CD1c-positive myeloid dendritic cell (primary cell): Measurements from ENCODE around the gene CHID1.

Experiments
- DNase-seq: peaks from one replicate; pipeline ENCODE4 v3.0.0-alpha.2; 2016; ENCODE audit errors: extremely low spot score

Gene CHID1

GRCh38 chr11:865462-866430, 44.9 kb downstream of the CHID1 start:
- no peak for DNase-seq

- DNase-seq = no peak
Measured at GRCh38 chr11:864898-865297, 45.7 kb downstream of the CHID1 start.

GRCh38 chr11:863910-864827, 46.4 kb downstream of the CHID1 start:
- no peak for DNase-seq

GRCh38 chr11:863023-863909, 47.3 kb downstream of the CHID1 start:
- DNase-seq = no peak

GRCh38 chr11:862696-863022, 48.0 kb downstream of the CHID1 start:
- no peak for DNase-seq

GRCh38 chr11:862081-862661, 48.4 kb downstream of the CHID1 start:
- no peak for DNase-seq

GRCh38 chr11:861105-861479, 49.5 kb downstream of the CHID1 start:
- DNase-seq = no peak

- DNase-seq = no peak
Measured at GRCh38 chr11:860234-861104, 50.1 kb downstream of the CHID1 start.

GRCh38 chr11:859394-860131, 51.0 kb downstream of the CHID1 start:
- DNase-seq = peak; percentile 35

GRCh38 chr11:858762-859339, 51.8 kb downstream of the CHID1 start:
- no peak for DNase-seq

- no peak for DNase-seq
Measured at GRCh38 chr11:858053-858761, 52.4 kb downstream of the CHID1 start.

GRCh38 chr11:856397-856796, 54.2 kb downstream of the CHID1 start:
- no peak for DNase-seq

GRCh38 chr11:855796-856195, 54.8 kb downstream of the CHID1 start:
- DNase-seq = no peak

- no peak for DNase-seq
Measured at GRCh38 chr11:855330-855674, 55.3 kb downstream of the CHID1 start.

- no peak for DNase-seq
Measured at GRCh38 chr11:854601-855329, 55.8 kb downstream of the CHID1 start.

GRCh38 chr11:853682-854448, 56.7 kb downstream of the CHID1 start:
- DNase-seq = no peak

- no peak for DNase-seq
Measured at GRCh38 chr11:852762-853161, 57.8 kb downstream of the CHID1 start.
